HG03558 (cell line): ENCODE measurements around the gene MRC2.

ENCODE experiments used
- ATAC-seq: cut with Tn5 transposase; IDR thresholded peaks from one replicate; pipeline ENCODE4 v1.9.1; 2021; ENCODE audit warnings: moderate number of reproducible peaks; ENCODE audit not compliant: unreplicated experiment; ENCODE audit errors: extremely low read depth

MRC2 gene

DNA sequence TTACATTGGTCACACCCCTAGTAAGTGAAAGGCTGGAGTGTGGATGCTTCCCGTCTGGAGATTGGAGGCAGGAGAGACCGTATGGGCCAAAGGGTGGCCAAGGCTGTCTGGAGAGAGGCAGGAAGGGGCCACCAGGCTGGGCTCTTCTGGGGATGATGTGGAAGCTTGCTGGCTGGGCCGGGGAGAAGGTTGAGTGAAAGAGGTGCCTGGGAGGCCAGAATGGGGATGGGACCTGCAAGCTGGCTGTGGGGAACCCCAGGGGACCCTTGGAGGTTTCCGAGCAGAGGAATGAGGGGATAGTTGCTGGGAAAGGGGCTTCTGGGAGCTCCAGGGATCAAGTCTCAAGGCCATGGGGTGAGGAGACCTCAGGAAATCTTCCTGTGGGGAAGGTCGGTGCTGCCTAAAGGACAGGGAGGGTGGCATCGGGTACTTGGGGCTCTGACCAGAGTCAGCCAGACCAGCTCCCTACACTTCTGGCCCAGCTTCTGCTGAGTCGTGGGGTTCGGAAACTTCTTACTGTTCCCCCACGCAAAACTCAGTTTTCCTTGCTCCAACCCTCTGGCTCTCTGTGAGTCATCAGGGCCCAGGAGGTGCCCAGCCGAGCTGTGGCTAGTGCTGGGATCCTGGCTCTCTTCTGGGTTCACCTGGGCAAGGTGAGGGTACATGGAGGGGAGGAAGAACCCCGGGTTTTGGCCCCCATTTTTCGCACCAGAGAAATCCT is 3.1 kb downstream of the MRC2 start:
- no peak for ATAC-seq

DNA sequence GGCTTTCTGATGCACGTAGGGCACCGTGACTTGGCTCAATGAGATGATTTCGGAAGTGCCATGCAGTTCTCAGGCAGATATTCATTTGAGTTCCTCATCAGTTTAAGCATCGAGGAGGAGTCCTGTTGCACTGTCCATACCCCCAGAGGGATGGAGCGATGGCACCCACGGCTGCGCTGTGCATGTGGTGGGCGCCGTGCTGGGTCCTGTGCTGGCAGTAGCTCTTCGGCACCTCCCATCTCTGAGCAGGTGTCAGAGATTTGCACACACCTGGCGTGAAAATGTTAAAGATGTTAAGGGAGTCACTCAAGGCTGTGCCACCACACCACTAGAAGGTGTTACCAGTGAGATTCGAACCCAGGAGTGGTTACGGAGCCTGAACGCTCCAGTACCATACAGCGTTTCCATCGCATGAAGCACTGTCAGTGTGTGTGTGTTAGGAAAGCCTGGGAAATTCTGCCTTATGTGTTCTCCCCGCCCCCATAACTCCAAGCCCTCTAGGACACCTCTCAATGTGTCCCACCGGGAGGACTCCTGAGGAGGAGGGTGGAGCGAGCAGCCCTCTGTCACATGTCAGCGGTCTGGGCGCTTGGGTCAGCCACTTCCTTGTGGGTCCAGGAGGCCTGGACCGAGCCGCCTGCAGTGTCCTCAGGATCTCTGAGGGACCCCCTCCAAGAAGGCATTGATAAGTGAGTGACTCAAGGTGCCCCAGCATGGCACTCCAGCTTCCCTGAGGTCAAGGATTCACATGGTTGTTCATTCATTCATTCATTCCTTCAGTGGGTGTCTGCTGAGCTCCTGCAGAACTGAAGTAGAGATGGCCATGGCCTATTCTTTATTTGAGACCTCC is 3.8 kb downstream of the MRC2 start:
- no peak for ATAC-seq

- ATAC-seq, result no peak
These were observed 4.8 kb downstream of the MRC2 start for GRCh38 chr17:62631936-62632924.

DNA sequence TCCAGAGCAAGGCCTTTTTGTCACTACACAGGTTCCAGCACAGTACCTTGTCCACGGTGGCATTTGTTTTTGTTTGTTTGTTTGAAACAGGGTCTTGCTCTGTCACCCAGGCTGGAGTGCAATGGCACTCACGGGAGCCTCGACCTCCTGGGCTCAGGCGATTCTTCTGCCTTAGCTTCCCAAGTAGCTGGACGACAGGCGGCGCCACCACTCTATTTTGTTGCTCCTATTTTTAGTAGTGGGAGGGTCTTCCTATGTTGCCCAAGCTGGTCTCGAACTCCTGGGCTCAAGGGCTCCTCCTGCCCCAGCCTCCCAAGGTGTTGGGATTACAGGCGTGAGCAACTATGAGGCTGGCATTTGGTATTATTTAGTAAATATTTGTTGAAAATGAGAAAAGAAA is 10.3 kb downstream of the MRC2 start:
- no peak for ATAC-seq

DNA sequence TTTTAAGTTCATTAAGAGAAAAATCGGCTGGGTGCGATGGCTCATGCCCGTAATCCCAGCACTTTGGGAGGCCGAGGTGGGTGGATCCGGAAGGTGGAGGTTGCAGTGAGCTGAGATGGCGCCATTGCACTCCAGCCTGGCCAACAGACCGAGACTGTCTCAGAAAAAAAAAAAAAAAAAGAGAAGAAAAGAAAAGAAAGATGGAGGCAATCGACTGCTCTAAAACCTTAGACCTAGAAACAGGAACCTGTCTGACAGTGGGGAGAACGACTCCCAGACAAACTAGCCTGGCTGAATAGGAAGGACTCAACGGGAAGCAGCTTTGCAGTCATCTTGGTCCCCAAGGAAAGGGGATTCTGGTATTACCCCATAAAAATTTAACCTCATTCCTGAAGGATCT is 13.7 kb downstream of the MRC2 start:
- no peak for ATAC-seq

GRCh38 chr17:62641951-62642350 is 14.5 kb downstream of the MRC2 start:
- ATAC-seq, result no peak

GRCh38 chr17:62643496-62643895 is 16.0 kb downstream of the MRC2 start:
- ATAC-seq, result no peak

GRCh38 chr17:62644487-62645173 is 17.2 kb downstream of the MRC2 start:
- ATAC-seq, result no peak

DNA sequence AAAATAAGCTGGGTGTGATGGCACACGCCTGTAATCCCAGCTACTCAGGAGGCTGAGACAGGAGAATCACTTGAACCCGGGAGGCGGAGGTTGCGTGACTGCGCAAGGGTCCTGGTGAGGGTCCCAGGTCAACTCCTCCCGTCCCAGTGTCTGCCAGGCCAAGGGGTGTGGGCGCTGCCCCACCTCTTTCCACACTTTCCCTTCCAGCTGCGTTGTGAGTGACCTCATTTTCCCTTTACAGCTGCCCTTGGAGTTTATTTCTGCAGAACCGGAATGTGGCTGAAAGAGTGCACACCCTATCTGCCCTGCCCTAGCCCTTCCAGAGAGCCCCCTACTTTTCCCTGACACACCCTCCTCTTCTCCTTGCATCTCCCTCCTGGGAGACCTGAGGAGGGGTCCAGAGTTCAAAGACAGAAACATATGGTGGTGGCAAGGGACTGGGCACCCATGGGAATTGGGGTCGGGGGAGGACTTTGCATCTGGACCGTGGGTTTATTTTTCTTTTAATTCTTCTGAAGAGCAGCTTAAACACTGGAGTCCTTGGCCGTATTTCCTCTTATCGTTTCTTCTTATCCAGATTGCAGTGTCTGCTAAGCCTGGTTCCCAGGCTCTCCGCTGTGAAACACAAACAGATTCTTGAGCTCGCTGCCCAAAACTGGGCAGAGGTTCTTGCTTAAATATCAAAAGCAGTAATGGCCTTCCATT is 20.9 kb downstream of the MRC2 start:
- no peak for ATAC-seq

GRCh38 chr17:62648956-62649294 is 21.5 kb downstream of the MRC2 start:
- no peak for ATAC-seq

GRCh38 chr17:62649570-62649969 is 22.1 kb downstream of the MRC2 start:
- ATAC-seq, result no peak

DNA sequence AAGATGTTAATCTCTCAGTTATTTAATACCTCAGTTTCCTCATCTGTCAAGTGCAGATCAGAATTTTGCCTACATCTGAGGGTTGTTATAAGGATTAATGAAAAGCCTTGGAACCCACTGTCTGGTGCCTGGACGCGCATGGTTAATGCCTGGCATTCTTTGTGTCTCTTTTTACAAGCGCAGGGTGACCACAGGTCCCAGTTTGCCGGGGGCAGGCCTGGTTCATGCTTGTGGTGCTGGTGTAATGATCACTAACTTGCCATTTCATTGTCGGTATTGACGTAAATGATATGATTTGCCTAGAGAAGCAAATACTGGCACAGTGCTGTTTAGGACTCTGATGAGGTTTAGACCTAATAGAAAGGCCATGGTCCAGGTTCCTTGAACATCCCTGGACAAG is 23.1 kb downstream of the MRC2 start:
- ATAC-seq, result no peak

- no peak for ATAC-seq
These were observed 25.0 kb downstream of the MRC2 start for GRCh38 chr17:62652251-62653001.

DNA sequence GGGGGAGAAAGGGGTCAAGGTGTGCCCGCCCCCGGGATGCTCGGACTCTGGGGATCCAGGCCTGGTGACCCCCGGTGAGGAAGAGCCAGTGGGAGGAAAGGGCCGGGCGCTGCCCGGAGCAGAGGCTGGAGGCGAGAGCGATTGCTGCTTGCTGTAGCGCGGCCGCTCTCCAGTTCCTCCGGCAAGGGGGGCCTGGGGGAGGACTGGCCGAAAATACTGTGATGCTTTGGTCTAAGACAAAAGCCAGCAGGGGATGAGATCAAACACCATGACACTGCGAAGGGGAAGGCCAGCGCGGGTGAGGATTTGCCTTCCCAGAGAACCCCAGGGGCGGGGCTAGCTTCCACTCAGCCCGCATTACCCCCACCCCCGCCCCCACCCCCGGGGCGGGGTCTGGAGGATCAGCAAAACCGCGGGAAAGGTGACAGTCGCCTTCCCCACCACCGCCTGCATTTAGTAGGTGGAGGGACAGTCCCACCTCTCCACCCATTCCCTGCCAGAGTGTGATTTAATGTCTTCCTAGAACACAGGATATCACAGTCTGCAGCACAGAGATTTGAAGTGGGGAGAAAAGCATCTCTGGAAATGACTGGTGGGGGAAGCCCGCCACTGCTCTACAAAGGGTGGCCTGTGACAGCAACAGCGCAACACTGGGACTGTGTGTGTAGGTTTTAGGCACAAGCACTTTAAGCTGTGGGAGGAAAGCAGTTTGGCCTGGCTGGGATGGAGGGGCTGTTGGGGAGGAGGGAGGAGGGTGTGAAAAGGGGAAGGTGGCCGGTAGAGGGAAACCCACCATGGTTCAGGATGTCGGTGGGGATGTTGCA is 25.7 kb downstream of the MRC2 start:
- ATAC-seq, result peak; percentile 84

- no peak for ATAC-seq
These were observed 26.6 kb downstream of the MRC2 start for GRCh38 chr17:62653826-62654761.

DNA sequence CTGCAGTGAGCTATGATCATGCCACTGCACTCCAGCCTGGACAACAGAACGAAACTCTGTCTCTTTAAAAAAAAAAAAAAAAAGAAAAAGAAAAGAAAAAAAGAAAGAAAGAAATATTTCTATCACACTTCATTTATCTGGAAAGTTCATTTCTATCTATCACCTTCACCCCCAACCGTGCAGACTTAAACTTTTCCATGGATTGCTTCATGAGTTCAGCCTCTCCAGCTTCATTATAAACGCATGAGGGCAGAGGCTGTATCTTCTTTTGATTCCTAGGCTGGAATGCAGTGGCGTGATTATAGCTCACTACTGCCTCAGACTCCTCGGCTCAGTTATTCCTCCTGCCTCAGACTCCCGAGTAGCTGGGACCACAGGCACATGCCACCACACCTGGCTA is 28.2 kb downstream of the MRC2 start:
- no peak for ATAC-seq

DNA sequence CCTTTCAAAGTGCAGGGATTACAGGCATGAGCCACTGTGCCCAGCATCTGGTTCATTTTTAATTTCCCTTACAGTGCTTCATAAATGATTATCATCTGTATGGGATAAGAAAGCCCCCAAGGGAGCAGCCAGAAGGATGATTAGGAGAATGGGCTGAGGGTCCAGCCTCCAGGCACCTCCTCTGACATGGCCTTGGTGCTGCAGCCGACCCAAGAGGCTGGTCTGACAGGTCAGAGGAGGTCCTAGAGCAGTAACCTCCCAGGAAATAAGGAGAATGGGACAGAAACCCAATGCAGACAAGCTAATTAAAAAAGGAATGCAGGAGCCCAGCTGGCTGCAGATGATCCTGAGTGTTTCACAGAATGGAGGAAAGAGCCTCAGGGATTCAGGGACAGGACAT is 29.0 kb downstream of the MRC2 start:
- no peak for ATAC-seq
